ENCODE data around the gene TRANK1. TPM values are rescaled to one million over a fixed set of nuclear protein-coding genes. Genes with fewer than 3 reads are reported as not detected.

The TRANK1 gene
- total RNA-seq, 1 experiment from 2014 or later, result 1.1 TPM

Other genes with a start within 250 kb of the TRANK1 start
- not detected for gene DCLK3, start 180.5 kb downstream of the TRANK1 start, total RNA-seq (2021; ENCODE audit: unreplicated experiment)
- gene EPM2AIP1, start 48.1 kb upstream of the TRANK1 start, total RNA-seq (2021; ENCODE audit: unreplicated experiment), result 8.7 TPM
- 9.6 TPM for gene MLH1, start 48.5 kb upstream of the TRANK1 start, total RNA-seq (2021; ENCODE audit: unreplicated experiment)
- 27.0 TPM for gene LRRFIP2, start 229.5 kb upstream of the TRANK1 start, total RNA-seq (2021; ENCODE audit: unreplicated experiment)